Stimulated activated naive CD8-positive, alpha-beta T cell treated with anti-CD3 and anti-CD28 coated beads, Interleukin-15, Interleukin-2, amounts not matched to agents 100 U/mL and 50 U/mL, for 24 hours (primary cell): ENCODE results near the gene B3GNT9.

Experiments used
- ATAC-seq: fragments of 150-1000 bp; cut with Tn5 transposase; one replicate; pipeline ENCODE4 v1.10.0; 2021
- DNase-seq: peaks from one replicate; pipeline ENCODE4 v3.0.0; 2021

B3GNT9 gene

GRCh38 chr16:67112591-67113399 is 38.0 kb downstream of the B3GNT9 start:
- ATAC-seq (no peak), DNase-seq (no peak)

GRCh38 chr16:67111951-67112444 is 38.8 kb downstream of the B3GNT9 start:
- no peak for ATAC-seq
- no peak for DNase-seq

GRCh38 chr16:67109407-67110135 is 41.2 kb downstream of the B3GNT9 start, which contains the start of gene PHAF1:
Gene PHAF1, plus strand, starts transcription at chr16:67109941. Its CDS starts 235 bp downstream, at chr16:67110176.
- DNase-seq = peak; percentile 98
- peak; percentile 92 for ATAC-seq

GRCh38 chr16:67108931-67109406 is 41.8 kb downstream of the B3GNT9 start:
- DNase-seq = no peak
- ATAC-seq = no peak

GRCh38 chr16:67108489-67108888 is 42.3 kb downstream of the B3GNT9 start:
- ATAC-seq (no peak), DNase-seq (no peak)

- ATAC-seq = no peak
- no peak for DNase-seq
Observed at GRCh38 chr16:67105881-67106280, 44.9 kb downstream of the B3GNT9 start.

- ATAC-seq (no peak), DNase-seq (no peak)
Observed at GRCh38 chr16:67105246-67105645, 45.6 kb downstream of the B3GNT9 start.

GRCh38 chr16:67104845-67105244 is 46.0 kb downstream of the B3GNT9 start:
- DNase-seq (no peak), ATAC-seq (no peak)

GRCh38 chr16:67104061-67104460 is 46.7 kb downstream of the B3GNT9 start:
- peak; percentile 56 for ATAC-seq

GRCh38 chr16:67101311-67102082 is 49.3 kb downstream of the B3GNT9 start:
- no peak for DNase-seq
- ATAC-seq = peak; percentile 49

More at GRCh38 chr16:67104061-67104460, 46.7 kb downstream of the B3GNT9 start:
- no peak for DNase-seq

GRCh38 chr16:67100569-67101310 is 50.1 kb downstream of the B3GNT9 start:
- DNase-seq = no peak
- no peak for ATAC-seq

GRCh38 chr16:67098599-67098998 is 52.2 kb downstream of the B3GNT9 start:
- ATAC-seq (no peak), DNase-seq (no peak)
